Endothelial cell of umbilical vein (primary cell): ENCODE data around the gene FNDC8.
A peak's percentile ranks its signal among the peaks of the same experiment; 100 is the strongest.

Experiments used
- EZH2 ChIP-seq: IDR thresholded peaks from 2 replicates; pipeline ENCODE4 v1.6.1; 2012; ENCODE audit warnings: borderline replicate concordance, low read depth, mild to moderate bottlenecking, moderate library complexity, low read length, inconsistent platforms; ENCODE audit not compliant: severe bottlenecking
- FOS ChIP-seq: IDR thresholded peaks from 2 replicates; pipeline ENCODE4 v1.6.1; 2011; ENCODE audit warnings: mild to moderate bottlenecking, low read length, moderate library complexity, borderline replicate concordance; ENCODE audit not compliant: insufficient read depth
- GATA2 ChIP-seq: IDR thresholded peaks from 2 replicates; pipeline ENCODE4 v1.7.0; 2011; ENCODE audit warnings: low read depth, mild to moderate bottlenecking, moderate library complexity, mixed read lengths, low read length; ENCODE audit not compliant: insufficient read length, insufficient read depth
- JUN ChIP-seq: IDR thresholded peaks from 2 replicates; pipeline ENCODE4 v1.6.1; 2011; ENCODE audit warnings: borderline replicate concordance, low read depth; ENCODE audit not compliant: insufficient read length, insufficient read depth
- POLR2A ChIP-seq: IDR thresholded peaks from 2 replicates; pipeline ENCODE4 v1.6.1; 2012; ENCODE audit warnings: low read depth, mild to moderate bottlenecking, control low read depth, low read length
- POLR2AphosphoS5 ChIP-seq: IDR thresholded peaks from 2 replicates; pipeline ENCODE4 v1.6.1; 2012; ENCODE audit warnings: low read depth, mild to moderate bottlenecking, control low read depth, low read length, moderate library complexity; ENCODE audit not compliant: insufficient read depth
- TF ChIP-seq, protein P1 (sequence below), 2 donors: IDR thresholded peaks; 1 replicate in 1 of 2; 2 replicates in 1 of 2; pipeline ENCODE4 v1.5.1; 2011; ENCODE audit warnings: low read length in 2 of 2, mild to moderate bottlenecking in 2 of 2, moderate library complexity in 2 of 2, control low read depth in 1 of 2, inconsistent platforms in 1 of 2, low read depth in 1 of 2; ENCODE audit not compliant: insufficient read depth in 1 of 2; ENCODE audit errors: extremely low read depth in 1 of 2
- TF ChIP-seq, protein P2 (sequence below): IDR thresholded peaks from 2 replicates; pipeline ENCODE4 v1.6.1; 2011; ENCODE audit not compliant: insufficient read depth, insufficient read length

DNA sequence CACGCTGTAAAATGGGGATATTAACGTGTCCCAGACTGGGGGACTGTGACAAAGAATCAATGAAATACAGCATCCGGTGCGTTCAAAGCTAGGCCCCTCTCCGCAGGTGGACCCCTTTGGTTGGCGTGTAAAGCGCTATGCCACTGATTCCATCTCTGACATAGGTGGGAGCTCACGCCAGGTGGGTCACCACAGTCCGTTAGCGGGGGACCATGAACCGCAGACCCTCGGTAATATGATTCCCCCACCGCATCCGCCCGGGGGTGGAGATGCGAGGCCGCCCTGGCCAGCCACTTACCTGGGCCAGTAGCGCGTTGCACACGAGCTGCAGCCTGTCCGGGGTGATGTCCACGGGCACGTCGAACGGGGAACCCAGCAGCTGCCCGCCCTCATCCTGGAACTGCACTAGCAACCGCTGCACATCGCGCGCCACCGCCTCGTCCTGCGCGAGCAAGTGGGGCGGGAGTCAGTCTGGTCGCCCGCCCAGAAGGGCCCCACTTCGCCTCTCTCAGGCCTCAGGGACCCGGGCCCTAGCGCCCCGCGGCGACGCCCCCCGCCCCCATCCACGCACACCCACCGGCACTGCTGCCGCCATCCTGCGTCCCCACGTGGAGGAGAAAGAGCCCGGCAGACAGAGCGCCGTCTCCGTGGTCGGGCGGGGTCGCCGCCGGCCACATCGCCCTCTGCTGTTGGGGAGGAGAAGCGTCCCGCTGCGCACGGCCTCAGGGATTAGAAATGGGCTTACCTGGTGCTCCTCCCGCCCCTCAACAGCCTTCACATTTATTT lies 20.5 kb downstream of the FNDC8 start, which contains the start of gene NLE1:
- TF ChIP-seq, protein P1, sequence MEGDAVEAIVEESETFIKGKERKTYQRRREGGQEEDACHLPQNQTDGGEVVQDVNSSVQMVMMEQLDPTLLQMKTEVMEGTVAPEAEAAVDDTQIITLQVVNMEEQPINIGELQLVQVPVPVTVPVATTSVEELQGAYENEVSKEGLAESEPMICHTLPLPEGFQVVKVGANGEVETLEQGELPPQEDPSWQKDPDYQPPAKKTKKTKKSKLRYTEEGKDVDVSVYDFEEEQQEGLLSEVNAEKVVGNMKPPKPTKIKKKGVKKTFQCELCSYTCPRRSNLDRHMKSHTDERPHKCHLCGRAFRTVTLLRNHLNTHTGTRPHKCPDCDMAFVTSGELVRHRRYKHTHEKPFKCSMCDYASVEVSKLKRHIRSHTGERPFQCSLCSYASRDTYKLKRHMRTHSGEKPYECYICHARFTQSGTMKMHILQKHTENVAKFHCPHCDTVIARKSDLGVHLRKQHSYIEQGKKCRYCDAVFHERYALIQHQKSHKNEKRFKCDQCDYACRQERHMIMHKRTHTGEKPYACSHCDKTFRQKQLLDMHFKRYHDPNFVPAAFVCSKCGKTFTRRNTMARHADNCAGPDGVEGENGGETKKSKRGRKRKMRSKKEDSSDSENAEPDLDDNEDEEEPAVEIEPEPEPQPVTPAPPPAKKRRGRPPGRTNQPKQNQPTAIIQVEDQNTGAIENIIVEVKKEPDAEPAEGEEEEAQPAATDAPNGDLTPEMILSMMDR (IDR thresholded peaks at IDR 0.05; ENCODE audit: extremely low read depth in 1 of 2, insufficient read depth in 1 of 2, low read depth in 1 of 2, low read length in 2 of 2) = peak; percentile 95 to 96
- TF ChIP-seq JUN (no peak), FOS (no peak), EZH2 (no peak), POLR2A (peak; percentile 73), POLR2AphosphoS5 (peak; percentile 75), GATA2 (no peak)
- TF ChIP-seq, protein P2, sequence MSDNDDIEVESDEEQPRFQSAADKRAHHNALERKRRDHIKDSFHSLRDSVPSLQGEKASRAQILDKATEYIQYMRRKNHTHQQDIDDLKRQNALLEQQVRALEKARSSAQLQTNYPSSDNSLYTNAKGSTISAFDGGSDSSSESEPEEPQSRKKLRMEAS = peak; percentile 90
